WI38 (cell line): ENCODE data around the gene MINDY1.

Source experiments
- H3K4me3 ChIP-seq: 2 replicates; pipeline ENCODE4 v1.5.1; 2011; ENCODE audit warnings: low read depth, mild to moderate bottlenecking, control low read depth, low read length
- TF ChIP-seq, protein P1 (sequence below): IDR thresholded peaks from 2 replicates; pipeline ENCODE4 v1.5.1; 2012; ENCODE audit warnings: low read depth, mild to moderate bottlenecking, control low read depth, low read length

The MINDY1 gene

DNA sequence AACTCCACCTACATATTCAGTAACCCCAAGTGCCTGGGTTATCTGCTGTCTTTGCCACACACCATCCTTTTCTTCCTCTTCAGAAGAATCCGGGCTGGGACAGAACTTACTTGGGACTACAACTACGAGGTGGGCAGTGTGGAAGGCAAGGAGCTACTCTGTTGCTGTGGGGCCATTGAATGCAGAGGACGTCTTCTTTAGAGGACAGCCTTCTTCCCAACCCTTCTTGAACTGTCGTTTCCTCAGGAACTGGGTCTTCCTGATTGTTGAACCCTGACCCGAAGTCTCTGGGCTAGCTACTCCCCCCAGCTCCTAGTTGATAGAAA, 42.6 kb downstream of the MINDY1 start:
- TF ChIP-seq, protein P1, sequence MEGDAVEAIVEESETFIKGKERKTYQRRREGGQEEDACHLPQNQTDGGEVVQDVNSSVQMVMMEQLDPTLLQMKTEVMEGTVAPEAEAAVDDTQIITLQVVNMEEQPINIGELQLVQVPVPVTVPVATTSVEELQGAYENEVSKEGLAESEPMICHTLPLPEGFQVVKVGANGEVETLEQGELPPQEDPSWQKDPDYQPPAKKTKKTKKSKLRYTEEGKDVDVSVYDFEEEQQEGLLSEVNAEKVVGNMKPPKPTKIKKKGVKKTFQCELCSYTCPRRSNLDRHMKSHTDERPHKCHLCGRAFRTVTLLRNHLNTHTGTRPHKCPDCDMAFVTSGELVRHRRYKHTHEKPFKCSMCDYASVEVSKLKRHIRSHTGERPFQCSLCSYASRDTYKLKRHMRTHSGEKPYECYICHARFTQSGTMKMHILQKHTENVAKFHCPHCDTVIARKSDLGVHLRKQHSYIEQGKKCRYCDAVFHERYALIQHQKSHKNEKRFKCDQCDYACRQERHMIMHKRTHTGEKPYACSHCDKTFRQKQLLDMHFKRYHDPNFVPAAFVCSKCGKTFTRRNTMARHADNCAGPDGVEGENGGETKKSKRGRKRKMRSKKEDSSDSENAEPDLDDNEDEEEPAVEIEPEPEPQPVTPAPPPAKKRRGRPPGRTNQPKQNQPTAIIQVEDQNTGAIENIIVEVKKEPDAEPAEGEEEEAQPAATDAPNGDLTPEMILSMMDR: no peak

DNA sequence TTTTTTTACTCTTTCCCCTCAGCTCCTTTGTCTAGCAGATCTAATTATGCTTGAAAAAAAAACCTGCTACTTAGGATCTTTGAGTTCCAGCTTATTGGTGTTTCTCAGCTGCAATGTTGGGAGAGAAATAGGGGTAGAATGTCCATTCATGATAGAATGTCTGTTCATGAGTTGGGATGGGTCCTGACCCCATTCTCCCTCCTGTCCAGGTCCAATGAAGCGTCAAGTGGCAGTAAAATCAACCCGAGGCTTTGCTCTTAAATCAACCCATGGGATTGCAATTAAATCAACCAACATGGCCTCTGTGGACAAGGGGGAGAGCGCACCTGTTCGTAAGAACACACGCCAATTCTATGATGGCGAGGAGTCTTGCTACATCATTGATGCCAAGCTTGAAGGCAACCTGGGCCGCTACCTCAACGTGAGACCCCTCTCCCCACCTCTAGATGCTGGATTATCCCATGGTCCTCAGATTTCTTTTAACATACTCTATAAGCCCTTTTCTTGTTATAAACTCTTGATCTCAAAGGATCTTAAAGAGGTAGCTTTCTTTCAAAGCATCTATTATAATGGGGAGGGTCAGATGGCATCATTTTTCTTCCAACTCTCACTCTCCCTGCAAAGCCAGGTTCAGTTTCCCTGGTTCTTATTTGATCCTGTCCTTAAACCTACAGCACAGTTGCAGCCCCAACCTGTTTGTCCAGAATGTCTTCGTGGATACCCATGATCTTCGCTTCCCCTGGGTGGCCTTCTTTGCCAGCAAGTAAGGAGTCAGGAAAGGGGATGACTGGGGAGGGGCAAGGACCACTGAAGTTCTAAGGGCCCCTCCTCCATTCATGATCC, 43.2 kb downstream of the MINDY1 start:
- TF ChIP-seq, protein P1: no peak
- H3K4me3 ChIP-seq: no peak overlapping the region

More for the DNA sequence above, 42.6 kb downstream of the MINDY1 start:
- H3K4me3 ChIP-seq: no peak overlapping the region

DNA sequence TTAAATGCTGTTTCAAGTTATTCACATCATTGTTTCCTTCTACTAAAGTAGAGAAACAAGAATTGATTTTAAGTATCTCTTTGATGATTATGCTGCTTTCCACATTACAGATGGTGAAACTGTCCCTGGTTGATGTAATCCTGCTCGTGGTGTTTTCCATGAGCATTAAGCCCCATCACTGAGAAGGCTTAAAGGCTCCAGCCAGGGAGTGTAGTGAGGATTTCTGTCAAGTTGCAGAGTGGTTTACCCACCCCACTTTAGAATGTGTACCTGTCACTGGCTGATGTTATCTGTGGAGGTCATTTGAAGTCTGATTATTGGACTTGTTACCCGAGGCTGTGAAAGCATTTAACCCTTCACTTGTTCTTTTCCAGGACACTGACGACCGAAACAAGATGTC, 44.9 kb downstream of the MINDY1 start:
- H3K4me3 ChIP-seq: no peak overlapping the region
- TF ChIP-seq, protein P1: no peak

DNA sequence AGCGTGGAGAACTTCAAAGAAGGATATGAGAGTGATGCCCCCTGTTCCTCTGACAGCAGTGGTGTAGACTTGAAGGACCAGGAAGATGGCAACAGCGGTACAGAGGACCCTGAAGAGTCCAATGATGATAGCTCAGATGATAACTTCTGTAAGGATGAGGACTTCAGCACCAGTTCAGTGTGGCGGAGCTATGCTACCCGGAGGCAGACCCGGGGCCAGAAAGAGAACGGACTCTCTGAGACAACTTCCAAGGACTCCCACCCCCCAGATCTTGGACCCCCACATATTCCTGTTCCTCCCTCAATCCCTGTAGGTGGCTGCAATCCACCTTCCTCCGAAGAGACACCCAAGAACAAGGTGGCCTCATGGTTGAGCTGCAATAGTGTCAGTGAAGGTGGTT, 46.1 kb downstream of the MINDY1 start:
- H3K4me3 ChIP-seq: no peak overlapping the region
- TF ChIP-seq, protein P1: no peak

DNA sequence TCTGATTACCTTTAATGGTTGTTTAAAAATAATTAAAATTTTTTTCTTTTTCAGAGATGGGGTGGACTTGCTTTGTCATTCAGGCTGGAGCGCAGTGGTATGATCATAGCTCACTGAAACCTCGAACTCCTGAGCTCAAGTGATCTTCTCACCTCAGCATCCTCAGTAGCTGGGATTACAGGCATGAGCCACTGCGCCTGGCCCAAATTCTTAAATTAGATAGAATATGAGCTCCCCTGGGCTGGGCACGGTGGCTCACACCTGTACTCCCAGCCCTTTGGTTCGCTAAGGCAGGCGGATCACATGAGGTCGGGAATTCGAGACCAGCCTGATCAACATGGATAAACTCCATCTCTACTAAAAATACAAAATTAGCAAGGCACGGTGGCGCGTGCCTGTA, 49.0 kb downstream of the MINDY1 start:
- H3K4me3 ChIP-seq: no peak overlapping the region
- TF ChIP-seq, protein P1: no peak

DNA sequence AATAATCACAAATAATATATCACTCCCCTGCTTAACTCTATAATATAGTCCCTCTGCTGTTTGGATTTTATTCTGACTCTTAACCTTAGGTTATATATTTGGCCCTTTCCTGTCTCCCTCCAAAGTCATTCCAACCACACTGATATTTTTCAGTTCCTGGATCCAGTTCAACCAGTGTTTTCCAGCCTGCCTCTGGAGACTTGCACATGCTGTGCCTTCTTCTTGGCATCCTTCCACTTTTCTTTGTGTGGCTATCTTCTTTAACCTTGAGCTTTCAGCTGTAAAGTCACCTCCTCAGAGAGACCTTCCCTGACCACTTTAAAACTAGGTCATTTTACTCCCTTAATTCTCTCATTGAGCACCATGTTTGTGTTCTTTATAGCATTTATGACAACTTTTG, 51.4 kb downstream of the MINDY1 start:
- no peak overlapping the region for H3K4me3 ChIP-seq
- TF ChIP-seq, protein P1: no peak

DNA sequence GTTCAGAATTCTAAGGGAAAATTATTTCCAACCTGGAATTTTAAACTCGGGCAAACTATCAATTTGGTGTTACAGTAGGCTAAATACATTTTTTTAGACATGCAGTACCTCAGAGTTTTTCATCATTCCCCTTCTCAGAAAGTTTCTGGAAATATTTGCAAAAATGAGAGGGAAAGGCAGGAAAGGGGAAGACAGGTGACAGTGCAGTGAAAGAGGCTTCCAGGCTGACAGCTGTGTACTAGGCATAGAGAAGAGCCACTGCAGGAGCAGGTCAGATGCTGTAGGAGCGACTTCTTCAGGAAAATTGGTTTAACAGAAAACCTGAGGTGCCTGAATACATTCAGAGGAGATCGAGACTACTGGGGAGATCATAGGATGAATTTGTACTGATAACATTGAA, 52.0 kb downstream of the MINDY1 start:
- no peak overlapping the region for H3K4me3 ChIP-seq
- TF ChIP-seq, protein P1: no peak
